GM18867 (cell line): ENCODE results near the gene MRPS34.

Experiments used
- ATAC-seq: cut with Tn5 transposase; IDR thresholded peaks from one replicate; pipeline ENCODE4 v1.9.1; 2021; ENCODE audit warnings: mild to moderate bottlenecking, moderate library complexity; ENCODE audit not compliant: unreplicated experiment

MRPS34 gene

DNA sequence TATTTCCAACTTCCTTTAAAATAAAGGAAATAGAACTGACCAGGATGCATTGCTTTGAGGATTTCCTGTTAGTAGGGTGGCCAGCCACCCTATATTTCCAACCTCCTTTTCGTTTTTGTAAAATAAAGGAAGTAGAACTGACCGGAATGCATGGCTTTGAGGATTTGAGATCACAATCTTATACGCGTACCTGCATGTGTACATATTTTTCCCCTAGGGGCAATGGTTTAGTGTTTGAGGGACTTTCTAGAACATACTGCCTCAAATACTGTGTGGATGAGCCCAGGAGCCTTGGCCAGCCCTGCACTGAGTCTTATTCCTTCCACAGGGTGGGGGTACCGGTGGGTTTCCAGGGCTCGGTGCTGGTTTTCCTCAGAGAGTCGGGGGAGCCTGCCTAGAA lies 41.3 kb downstream of the MRPS34 start:
- no peak for ATAC-seq

DNA sequence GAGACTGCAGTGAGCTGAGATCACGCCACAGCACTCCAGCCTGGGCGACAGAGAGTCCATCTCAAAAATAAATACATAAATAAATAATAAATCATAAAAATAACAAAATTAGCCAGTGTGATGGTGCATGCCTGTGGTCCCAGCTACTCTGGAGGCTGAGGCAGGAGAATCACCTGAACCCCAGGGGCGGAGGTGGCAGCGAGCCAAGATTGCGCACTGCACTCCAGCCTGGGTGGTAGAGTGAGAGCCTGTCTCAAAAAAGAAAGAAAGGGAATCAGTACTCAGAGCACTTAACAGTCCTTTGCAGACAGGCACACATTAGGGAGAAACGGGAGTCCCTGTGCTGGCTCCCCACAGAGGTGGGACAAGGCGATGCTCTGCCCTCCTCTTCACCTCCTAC lies 41.9 kb downstream of the MRPS34 start:
- ATAC-seq = no peak

GRCh38 chr16:1729445-1729844 lies 43.5 kb downstream of the MRPS34 start:
- no peak for ATAC-seq

GRCh38 chr16:1729026-1729425 lies 43.9 kb downstream of the MRPS34 start:
- ATAC-seq = no peak

DNA sequence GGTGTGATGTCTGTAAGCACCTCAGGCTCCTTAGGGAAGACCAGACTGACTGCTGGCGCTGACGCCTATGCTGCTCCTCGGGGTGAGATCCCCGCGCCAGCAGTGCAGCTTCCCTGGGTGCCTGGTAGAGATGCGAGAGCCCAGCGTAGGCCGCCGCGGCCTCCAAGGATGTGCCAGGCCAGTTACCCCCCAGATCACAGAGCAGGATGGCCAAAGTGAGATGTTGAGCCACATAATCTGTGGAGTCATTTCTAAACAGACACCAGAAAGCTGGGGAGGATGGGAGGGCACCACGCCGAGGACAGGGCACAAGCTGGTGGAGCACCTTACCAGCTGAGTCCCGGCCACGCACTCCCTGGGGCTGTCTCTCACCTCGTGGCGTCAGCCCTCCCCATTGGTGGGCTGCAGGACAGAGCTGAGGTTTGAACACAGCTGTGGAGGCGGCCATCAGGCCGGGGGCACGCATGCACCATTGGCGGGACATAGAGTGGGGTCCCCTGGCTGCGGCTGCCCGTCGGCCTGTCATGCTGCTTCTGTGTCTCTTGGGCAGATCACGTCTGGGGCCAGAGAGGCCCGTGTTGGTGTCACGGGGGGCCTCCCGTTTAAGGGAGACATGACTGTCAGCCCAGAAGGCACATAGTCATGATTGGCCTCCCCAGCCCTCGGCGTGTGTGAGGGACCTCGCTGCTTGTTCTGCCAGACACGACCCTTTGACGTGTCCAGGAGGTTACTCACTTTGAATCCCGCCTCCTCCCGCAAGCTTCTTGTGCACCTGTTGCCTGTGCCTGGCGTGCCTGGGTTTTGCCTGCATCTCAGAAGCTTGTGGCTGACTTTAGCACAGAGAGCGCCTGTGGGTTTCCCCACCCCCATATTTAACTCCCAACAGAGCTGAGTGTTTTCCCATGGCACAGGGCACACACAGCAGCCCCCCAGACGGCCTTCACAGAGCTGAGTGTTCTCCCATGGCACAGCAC lies 45.0 kb downstream of the MRPS34 start:
- no peak for ATAC-seq

DNA sequence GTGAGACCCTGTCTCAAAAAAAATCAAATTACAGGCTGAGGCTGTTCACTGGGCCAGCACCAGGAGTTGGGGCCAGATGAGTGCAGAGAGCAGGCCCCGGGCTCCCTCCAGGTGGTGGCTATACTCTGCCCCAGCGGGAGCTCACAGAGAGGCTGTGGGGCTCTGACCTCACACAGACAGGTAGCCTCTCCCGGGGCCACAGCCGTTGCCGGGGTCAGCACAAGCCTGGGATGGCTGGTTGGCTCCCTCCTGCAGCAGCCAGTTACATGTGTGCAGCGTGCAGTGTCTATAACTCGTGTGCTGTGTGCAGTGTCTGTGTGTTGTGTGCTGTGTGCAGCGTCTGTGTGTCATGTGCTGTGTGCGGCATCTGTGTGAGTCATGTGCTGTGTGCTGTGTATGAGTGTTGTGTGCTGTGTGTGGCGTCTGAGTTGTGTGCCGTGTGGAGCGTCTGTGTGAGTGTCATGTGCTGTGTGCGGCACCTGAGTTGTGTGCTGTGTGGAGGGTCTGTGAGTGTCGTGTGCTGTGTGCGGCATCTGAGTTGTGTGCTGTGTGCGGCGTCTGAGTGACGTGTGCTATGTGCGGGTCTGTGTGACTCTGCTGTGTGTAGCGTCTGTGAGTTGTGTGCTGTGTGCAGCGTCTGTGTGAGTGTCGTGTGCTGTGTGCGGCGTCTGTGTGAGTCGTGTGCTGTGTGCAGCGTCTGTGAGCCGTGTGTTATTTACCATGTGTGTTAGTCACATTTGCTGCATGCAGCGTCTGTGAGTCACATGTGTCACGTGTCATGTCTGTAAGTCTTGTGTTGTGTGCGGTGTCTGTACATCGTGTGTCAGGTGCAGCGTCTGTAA lies 46.1 kb downstream of the MRPS34 start:
- ATAC-seq = no peak

GRCh38 chr16:1724491-1724890 lies 48.4 kb downstream of the MRPS34 start:
- ATAC-seq = no peak

DNA sequence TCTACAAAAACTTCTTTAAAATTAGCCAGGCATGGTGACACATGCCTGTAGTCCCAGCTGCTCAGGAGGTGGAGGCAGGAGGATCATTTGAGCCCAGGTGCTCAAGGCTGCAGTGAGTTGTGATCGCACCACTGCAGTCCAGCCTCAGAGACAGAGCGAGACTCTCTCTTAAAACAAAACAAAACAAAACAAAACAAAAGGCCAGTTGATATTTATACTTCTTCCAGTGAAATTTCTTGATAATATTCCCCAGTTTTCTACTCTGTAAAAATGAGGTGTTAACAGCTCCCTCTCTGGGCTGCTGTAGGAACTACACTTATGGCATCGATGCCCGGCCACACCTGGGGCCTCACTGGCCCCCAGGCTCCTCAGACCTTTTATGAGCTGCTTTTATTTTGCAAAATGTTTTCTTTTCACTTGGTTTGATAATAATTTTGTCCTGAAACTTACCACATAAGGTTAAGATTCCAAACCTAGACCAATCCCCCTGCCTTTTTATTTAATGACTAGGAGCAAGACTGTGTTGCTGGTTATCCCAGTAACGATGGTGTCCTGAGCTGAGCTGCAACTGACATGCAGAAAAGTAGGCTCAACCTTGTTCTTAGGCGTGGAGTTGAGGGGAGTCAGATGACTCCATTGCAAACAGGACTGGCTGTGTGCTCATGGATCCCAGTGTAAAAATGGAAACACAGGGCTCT lies 49.3 kb downstream of the MRPS34 start:
- ATAC-seq = no peak
